Esophagus muscularis mucosa (tissue), 4 donors: ENCODE measurements around the gene SPTB. TPM values are rescaled to one million over a fixed set of nuclear protein-coding genes. Genes with fewer than 3 reads are reported as not detected.

Experiments used
- DNase-seq: peaks from one replicate; pipeline ENCODE4 v3.0.0-alpha.2; 2017; ENCODE audit errors: extremely low spot score
- H3K27ac ChIP-seq, 4 donors: fragments of 200-600 bp; sonication (generic); replicated peaks in 1 of 4; 1 replicate in 3 of 4; 2 replicates in 1 of 4; pipeline ENCODE4 v1.5.1; 2016 to 2019; ENCODE audit warnings: mild to moderate bottlenecking in 1 of 4
- H3K27me3 ChIP-seq, 4 donors: fragments of 200-600 bp; sonication (generic); one replicate each; pipeline versions ENCODE4 v1.5.1 to v1.6.0; 2016 to 2019
- H3K36me3 ChIP-seq, 4 donors: fragments of 200-600 bp; sonication (generic); one replicate each; pipeline ENCODE4 v1.5.1; 2016 to 2019
- H3K4me1 ChIP-seq, 4 donors: fragments of 200-600 bp; sonication (generic); one replicate each; pipeline ENCODE4 v1.5.1; 2016 to 2019
- H3K4me3 ChIP-seq, 4 donors: fragments of 200-600 bp; sonication (generic); 1 replicate in 2 of 4; 2 replicates in 2 of 4; pipeline ENCODE4 v1.5.1; 2016 to 2019; ENCODE audit warnings: mild to moderate bottlenecking in 4 of 4, moderate library complexity in 1 of 4
- H3K9me3 ChIP-seq, 4 donors: fragments of 200-600 bp; sonication (generic); 1 replicate in 3 of 4; 2 replicates in 1 of 4; pipeline ENCODE4 v1.5.1; 2016 to 2019
- EP300 ChIP-seq: sonication (generic); formaldehyde crosslinking; IDR thresholded peaks from one replicate; pipeline ENCODE4 v1.6.1; 2017; ENCODE audit warnings: antibody characterized with exemption
- POLR2A ChIP-seq: fragments of 450-650 bp; IDR thresholded peaks from one replicate; pipeline ENCODE4 v1.6.1; 2017; ENCODE audit warnings: antibody characterized with exemption, moderate library complexity, mild to moderate bottlenecking, low read depth
- POLR2AphosphoS5 ChIP-seq, 2 donors: sonication (generic); formaldehyde crosslinking; IDR thresholded peaks; one replicate each; pipeline ENCODE4 v1.6.1; 2017; ENCODE audit warnings: antibody characterized with exemption in 2 of 2
- WGBS: methylation state at CpG from one replicate; pipeline ENCODE4 v1.1.5; 2018; 5-methylcytosine and 5-hydroxymethylcytosine counted together
- intact Hi-C: fragments of 100-400 bp; cut with DNase I; formaldehyde crosslinking; loops from one replicate; pipeline ENCODE4 v1.15.1; 2023
- total RNA-seq, 4 donors: library from RNA; depleted of rRNA; stranded (reverse); fragments of >200 nt; gene quantifications; one replicate each; pipeline versions ENCODE4 v1.1.0 to v1.2.1, GENCODE V29; 2016
- TF ChIP-seq, protein P1 (sequence below), 3 experiments: fragments of 200-600 bp in 2 of 3; fragments of 450-650 bp in 1 of 3; sonication (generic) in 2 of 3; IDR thresholded peaks; one replicate each; pipeline ENCODE4 v1.5.1; 2017 to 2019; ENCODE audit warnings: antibody characterized with exemption in 3 of 3, mild to moderate bottlenecking in 2 of 3, moderate library complexity in 1 of 3

SPTB gene
- total RNA-seq, 4 donors from 2014 or later: 0.83 to 2.5 (median 1.8) TPM

GRCh38 chr14:64873506-64874219, 6.0 kb downstream of the SPTB start:
- WGBS: 90% methylated on average over 3 of the region's 3 CpGs
- Histone ChIP-seq H3K4me1 (no peaks in the 10 kb centered on the region), H3K9me3 (no peaks in the 10 kb centered on the region), H3K27me3 (peaks cover 0 to 17% (median 5%) of the 10 kb centered on the region in 4 donors), H3K27ac (no peak overlapping the region), H3K4me3 (no peak overlapping the region), H3K36me3 (no peaks in the 10 kb centered on the region)
- DNase-seq: peak; percentile 47
- TF ChIP-seq POLR2A (no peak), POLR2AphosphoS5 (IDR thresholded peaks at IDR 0.05) (no peak)
- TF ChIP-seq, protein P1, sequence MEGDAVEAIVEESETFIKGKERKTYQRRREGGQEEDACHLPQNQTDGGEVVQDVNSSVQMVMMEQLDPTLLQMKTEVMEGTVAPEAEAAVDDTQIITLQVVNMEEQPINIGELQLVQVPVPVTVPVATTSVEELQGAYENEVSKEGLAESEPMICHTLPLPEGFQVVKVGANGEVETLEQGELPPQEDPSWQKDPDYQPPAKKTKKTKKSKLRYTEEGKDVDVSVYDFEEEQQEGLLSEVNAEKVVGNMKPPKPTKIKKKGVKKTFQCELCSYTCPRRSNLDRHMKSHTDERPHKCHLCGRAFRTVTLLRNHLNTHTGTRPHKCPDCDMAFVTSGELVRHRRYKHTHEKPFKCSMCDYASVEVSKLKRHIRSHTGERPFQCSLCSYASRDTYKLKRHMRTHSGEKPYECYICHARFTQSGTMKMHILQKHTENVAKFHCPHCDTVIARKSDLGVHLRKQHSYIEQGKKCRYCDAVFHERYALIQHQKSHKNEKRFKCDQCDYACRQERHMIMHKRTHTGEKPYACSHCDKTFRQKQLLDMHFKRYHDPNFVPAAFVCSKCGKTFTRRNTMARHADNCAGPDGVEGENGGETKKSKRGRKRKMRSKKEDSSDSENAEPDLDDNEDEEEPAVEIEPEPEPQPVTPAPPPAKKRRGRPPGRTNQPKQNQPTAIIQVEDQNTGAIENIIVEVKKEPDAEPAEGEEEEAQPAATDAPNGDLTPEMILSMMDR (IDR thresholded peaks at IDR 0.05): no peak
- intact Hi-C loops: no loop called here

- intact Hi-C loops: no loop called here
- WGBS: 84% methylated on average over 2 of the region's 2 CpGs
- H3K4me1 ChIP-seq: peaks cover 0 to 4% (median 0%) of the 10 kb centered on the region in 4 donors
- DNase-seq: peak; percentile 80
- no peak overlapping the region for H3K4me3 ChIP-seq
- H3K9me3 ChIP-seq: no peaks in the 10 kb centered on the region
- no peaks in the 10 kb centered on the region for H3K36me3 ChIP-seq
- no peak overlapping the region for H3K27ac ChIP-seq
- H3K27me3 ChIP-seq: peaks cover 0 to 9% (median 0%) of the 10 kb centered on the region in 4 donors
- no peak for TF ChIP-seq POLR2A
- TF ChIP-seq, protein P1 (IDR thresholded peaks at IDR 0.05): no peak
- TF ChIP-seq POLR2AphosphoS5 (IDR thresholded peaks at IDR 0.05): no peak
- TF ChIP-seq EP300: no peak
These were observed 8.4 kb downstream of the SPTB start for GRCh38 chr14:64871344-64871743.

GRCh38 chr14:64870160-64870559, 9.5 kb downstream of the SPTB start:
- H3K9me3 ChIP-seq: no peaks in the 10 kb centered on the region
- no peak for DNase-seq
- WGBS: 74% methylated on average over 2 of the region's 2 CpGs
- peaks cover 0 to 7% (median 0%) of the 10 kb centered on the region in 4 donors for H3K4me1 ChIP-seq
- H3K36me3 ChIP-seq: no peaks in the 10 kb centered on the region
- H3K27ac ChIP-seq: no peak overlapping the region
- H3K27me3 ChIP-seq: peaks cover 0 to 14% (median 0%) of the 10 kb centered on the region in 4 donors
- intact Hi-C loops: no loop called here
- H3K4me3 ChIP-seq: no peak overlapping the region
- TF ChIP-seq POLR2A: no peak
- TF ChIP-seq, protein P1 (IDR thresholded peaks at IDR 0.05): no peak
- no peak for TF ChIP-seq POLR2AphosphoS5 (IDR thresholded peaks at IDR 0.05)
- TF ChIP-seq EP300: no peak

- intact Hi-C loops: no loop called here
- H3K27ac ChIP-seq: no peak overlapping the region
- no peak for TF ChIP-seq POLR2AphosphoS5 (IDR thresholded peaks at IDR 0.05)
- TF ChIP-seq EP300: no peak
- TF ChIP-seq, protein P1 (IDR thresholded peaks at IDR 0.05): no peak
- H3K36me3 ChIP-seq: no peaks in the 10 kb centered on the region
- 33% methylated on average over 1 of the region's 1 CpG for WGBS
- DNase-seq: no peak
- no peaks in the 10 kb centered on the region for H3K9me3 ChIP-seq
- peaks cover 0 to 7% (median 0%) of the 10 kb centered on the region in 4 donors for H3K4me1 ChIP-seq
- peaks cover 0 to 15% (median 0%) of the 10 kb centered on the region in 4 donors for H3K27me3 ChIP-seq
- H3K4me3 ChIP-seq: no peak overlapping the region
These were observed 10.9 kb downstream of the SPTB start for GRCh38 chr14:64868841-64869240.
